Colonic mucosa (tissue), 4 donors: Measurements from ENCODE around the gene CCN6. TPM values are rescaled to one million over a fixed set of nuclear protein-coding genes. Genes with fewer than 3 reads are reported as not detected.

ENCODE experiments used
- DNase-seq: peaks from one replicate; pipeline ENCODE4 v3.0.0-alpha.2; 2020
- H3K27ac ChIP-seq: fragments of 200-600 bp; one replicate; pipeline ENCODE4 v1.8.0; 2021
- H3K27me3 ChIP-seq: fragments of 200-600 bp; one replicate; pipeline ENCODE4 v1.8.0; 2021
- H3K36me3 ChIP-seq: fragments of 200-600 bp; one replicate; pipeline ENCODE4 v1.8.0; 2021
- H3K4me1 ChIP-seq: fragments of 200-600 bp; one replicate; pipeline ENCODE4 v1.8.0; 2021; ENCODE audit warnings: mild to moderate bottlenecking
- H3K4me3 ChIP-seq: fragments of 200-600 bp; one replicate; pipeline ENCODE4 v1.8.0; 2021
- H3K9ac ChIP-seq, 2 donors: one replicate each; pipeline ENCODE4 v1.7.0; 2013; ENCODE audit warnings: control low read depth in 2 of 2, low read depth in 2 of 2, low read length in 2 of 2
- H3K9me3 ChIP-seq: fragments of 200-600 bp; one replicate; pipeline ENCODE4 v1.8.0; 2021
- CTCF ChIP-seq: fragments of 200-600 bp; IDR thresholded peaks from one replicate; pipeline ENCODE4 v1.8.0; 2022; ENCODE audit warnings: antibody characterized with exemption, mild to moderate bottlenecking
- intact Hi-C: fragments of 100-400 bp; cut with DNase I; formaldehyde crosslinking; loops from one replicate; pipeline ENCODE4 v1.14.1; 2022
- total RNA-seq, 2 donors: library from RNA; stranded (reverse); fragmentation: NEBNext Ultra II Directional in 1 of 2; extraction: Animal tissue kit (Norgen Biotek cat#: 25700) in 1 of 2; gene quantifications; one replicate each; pipeline ENCODE4 v1.2.1, GENCODE V29; 2021
- donor health status: healthy.
- donor health status: DM: no; HTN: no; CAD: no.
- donor health status: DM: no; HTN: no; CAD: no.

Gene CCN6
- total RNA-seq, 2 donors from 2014 or later = not detected

GRCh38 chr6:112008482-112008881, 45.4 kb upstream of the CCN6 start:
- no peak overlapping the region for H3K9ac ChIP-seq
- no peak overlapping the region for H3K4me3 ChIP-seq
- no peak overlapping the region for H3K27ac ChIP-seq
- H3K4me1 ChIP-seq = no peaks in the 10 kb centered on the region
- no peak for TF ChIP-seq CTCF
- no peaks in the 10 kb centered on the region for H3K9me3 ChIP-seq
- no peak for DNase-seq
- intact Hi-C loops = no loop called here
- H3K36me3 ChIP-seq = no peaks in the 10 kb centered on the region
- H3K27me3 ChIP-seq = no peaks in the 10 kb centered on the region

- Histone ChIP-seq H3K27ac (no peak overlapping the region), H3K36me3 (no peaks in the 10 kb centered on the region), H3K4me3 (no peak overlapping the region), H3K27me3 (no peaks in the 10 kb centered on the region), H3K4me1 (no peaks in the 10 kb centered on the region), H3K9ac (no peak overlapping the region), H3K9me3 (no peaks in the 10 kb centered on the region)
- TF ChIP-seq CTCF = no peak
- no peak for DNase-seq
- intact Hi-C loops = no loop called here
Measured at GRCh38 chr6:112010328-112010727, 43.6 kb upstream of the CCN6 start.

- intact Hi-C loops = no loop called here
- Histone ChIP-seq H3K27me3 (no peaks in the 10 kb centered on the region), H3K36me3 (no peaks in the 10 kb centered on the region), H3K9ac (no peak overlapping the region), H3K9me3 (no peaks in the 10 kb centered on the region), H3K4me1 (no peaks in the 10 kb centered on the region), H3K27ac (no peak overlapping the region), H3K4me3 (no peak overlapping the region)
- no peak for DNase-seq
- no peak for TF ChIP-seq CTCF
Measured at GRCh38 chr6:112013051-112013450, 40.9 kb upstream of the CCN6 start.

- DNase-seq = no peak
- H3K4me3 ChIP-seq = no peak overlapping the region
Measured at GRCh38 chr6:112014483-112014882, 39.4 kb upstream of the CCN6 start.

GRCh38 chr6:112015725-112016124, 38.2 kb upstream of the CCN6 start:
- no peak overlapping the region for H3K9ac ChIP-seq
- no peak overlapping the region for H3K27ac ChIP-seq
- H3K9me3 ChIP-seq = no peaks in the 10 kb centered on the region
- H3K27me3 ChIP-seq = no peaks in the 10 kb centered on the region
- no peak for DNase-seq
- no peak for TF ChIP-seq CTCF
- H3K36me3 ChIP-seq = no peaks in the 10 kb centered on the region
- H3K4me3 ChIP-seq = no peak overlapping the region
- H3K4me1 ChIP-seq = no peaks in the 10 kb centered on the region
- intact Hi-C loops = no loop called here

More at GRCh38 chr6:112014483-112014882, 39.4 kb upstream of the CCN6 start:
- Histone ChIP-seq H3K27ac (no peak overlapping the region), H3K9ac (no peak overlapping the region), H3K27me3 (no peaks in the 10 kb centered on the region), H3K9me3 (no peaks in the 10 kb centered on the region), H3K36me3 (no peaks in the 10 kb centered on the region), H3K4me1 (no peaks in the 10 kb centered on the region)
- TF ChIP-seq CTCF = no peak
- intact Hi-C loops = no loop called here

- Histone ChIP-seq H3K27ac (no peak overlapping the region), H3K27me3 (no peaks in the 10 kb centered on the region), H3K4me1 (no peaks in the 10 kb centered on the region), H3K36me3 (no peaks in the 10 kb centered on the region), H3K9ac (no peak overlapping the region), H3K4me3 (no peak overlapping the region), H3K9me3 (no peaks in the 10 kb centered on the region)
- TF ChIP-seq CTCF = no peak
- DNase-seq = no peak
- intact Hi-C loops = no loop called here
Measured at GRCh38 chr6:112016320-112016719, 37.6 kb upstream of the CCN6 start.
